Measurements from ENCODE around the gene GAL3ST1.
"Not testable (repeated sequence)": the region's sequence is repeated elsewhere in the genome, so short reads cannot be mapped to it uniquely, and the experiment has no call there.

GAL3ST1 gene

GRCh38 chr22:30561402-30562189, 12.9 kb downstream of the GAL3ST1 start:
- no peak for DNase-seq

GRCh38 chr22:30560643-30561202, 13.7 kb downstream of the GAL3ST1 start:
- not testable (repeated sequence) for DNase-seq

- DNase-seq: no peak
Measured at GRCh38 chr22:30559889-30560288, 14.6 kb downstream of the GAL3ST1 start.

GRCh38 chr22:30557243-30557642, 17.2 kb downstream of the GAL3ST1 start:
- DNase-seq: no peak

GRCh38 chr22:30556388-30556787, 18.1 kb downstream of the GAL3ST1 start:
- DNase-seq: no peak

GRCh38 chr22:30555282-30556210, 18.9 kb downstream of the GAL3ST1 start:
- no peak for DNase-seq

- no peak for DNase-seq
Measured at GRCh38 chr22:30553971-30554370, 20.5 kb downstream of the GAL3ST1 start.

GRCh38 chr22:30552719-30553118, 21.7 kb downstream of the GAL3ST1 start:
- no peak for DNase-seq

- not testable (repeated sequence) for DNase-seq
Measured at GRCh38 chr22:30551813-30552212, 22.7 kb downstream of the GAL3ST1 start.

- DNase-seq: no peak
Measured at GRCh38 chr22:30547188-30547587, 27.3 kb downstream of the GAL3ST1 start.

GRCh38 chr22:30546616-30547015, 27.8 kb downstream of the GAL3ST1 start, which contains the start of gene SEC14L6:
Gene SEC14L6 (minus strand): TSS chr22:30546741. CDS start chr22:30546682, 59 bp downstream.
- no peak for DNase-seq

GRCh38 chr22:30542811-30543188, 31.7 kb downstream of the GAL3ST1 start:
- no peak for DNase-seq

- no peak for DNase-seq
Measured at GRCh38 chr22:30541961-30542810, 32.3 kb downstream of the GAL3ST1 start.

GRCh38 chr22:30541511-30541910, 33.0 kb downstream of the GAL3ST1 start:
- not testable (repeated sequence) for DNase-seq

GRCh38 chr22:30539368-30539767, 35.1 kb downstream of the GAL3ST1 start:
- no peak for DNase-seq

GRCh38 chr22:30538280-30538679, 36.2 kb downstream of the GAL3ST1 start:
- DNase-seq: no peak

- DNase-seq: no peak
Measured at GRCh38 chr22:30537083-30537731, 37.3 kb downstream of the GAL3ST1 start.

- no peak for DNase-seq
Measured at GRCh38 chr22:30535182-30535581, 39.3 kb downstream of the GAL3ST1 start.

- no peak for DNase-seq
Measured at GRCh38 chr22:30531651-30532608, 42.5 kb downstream of the GAL3ST1 start.

GRCh38 chr22:30526656-30527055, 47.8 kb downstream of the GAL3ST1 start:
- DNase-seq: no peak
